K562 (cell line): ENCODE results near the gene RPS6KA2. TPM values are rescaled to one million over a fixed set of nuclear protein-coding genes. Genes with fewer than 3 reads are reported as not detected.

ENCODE experiments used
- ATAC-seq: fragments of 200-7000 bp; cut with Tn5 transposase; 3 replicates; pipeline ENCODE4 v1.9.1; 2020; ENCODE audit warnings: moderate library complexity
- BruUV-seq: library from RNA; stranded (reverse); fragments of 400-500 nt; replicated peaks from 2 replicates; lab custom pipeline; 2021; lab: Mats Ljungman, UMichigan
- CTCF ChIA-PET: fragments of 300-600 bp; formaldehyde crosslinking; extraction: SDS; loops from one replicate; lab custom pipeline; 2021; ENCODE audit warnings: low intra/inter-chr PET ratio; lab: Yijun Ruan, JAX
- POLR2A ChIA-PET: fragments of 300-600, 350-650 bp; sonication (Branson Sonifier 250); formaldehyde crosslinking; extraction: SDS; loops from one replicate; lab custom pipeline; 2021; ENCODE audit warnings: antibody characterized with exemption, inconsistent platforms; lab: Yijun Ruan, JAX
- DNase-seq, 4 experiments: peaks; one replicate each; pipeline versions ENCODE4 v3.0.0 to v3.0.0-alpha.2; 2011 to 2018; ENCODE audit warnings: low spot score in 3 of 4, mixed read lengths in 3 of 4; ENCODE audit errors: extremely low read depth in 1 of 4
- FAIRE-seq: peaks from 2 replicates; lab custom pipeline; 2011; peaks lifted over from hg19 to GRCh38; lab: Jason Lieb, UNC
- H2AFZ ChIP-seq: 2 replicates; pipeline ENCODE4 v1.6.0; 2011; ENCODE audit warnings: low read depth, low read length, control low read depth, inconsistent platforms
- H3K27ac ChIP-seq: fragments of 200-600 bp; 3 replicates; pipeline ENCODE4 v1.8.0; 2011; ENCODE audit warnings: low read depth, mild to moderate bottlenecking, control low read depth, inconsistent platforms, low read length, moderate library complexity, mixed read lengths; ENCODE audit errors: extremely low read depth
- H3K27me3 ChIP-seq, 2 experiments: fragments of 300-600 bp in 1 of 2; 2 replicates in 1 of 2; 3 replicates in 1 of 2; pipeline versions ENCODE4 v1.6.0 to v1.8.0; 2011; ENCODE audit warnings: inconsistent platforms in 2 of 2, low read length in 2 of 2, mild to moderate bottlenecking in 1 of 2, mixed read lengths in 1 of 2, moderate library complexity in 1 of 2; ENCODE audit not compliant: control insufficient read depth in 2 of 2, insufficient read depth in 2 of 2
- H3K36me3 ChIP-seq: fragments of 300-600 bp; 3 replicates; pipeline ENCODE4 v1.8.0; 2011; ENCODE audit warnings: mild to moderate bottlenecking, low read length, inconsistent platforms; ENCODE audit not compliant: control insufficient read depth, insufficient read depth
- H3K4me1 ChIP-seq, 2 experiments: fragments of 200-600 bp in 1 of 2; replicated peaks in 1 of 2; 2 replicates in 1 of 2; 3 replicates in 1 of 2; pipeline versions ENCODE4 v1.5.1 to v1.8.0; 2011; ENCODE audit warnings: inconsistent platforms in 2 of 2, low read length in 2 of 2, mild to moderate bottlenecking in 1 of 2, mixed read lengths in 1 of 2, moderate library complexity in 1 of 2; ENCODE audit not compliant: control insufficient read depth in 2 of 2, insufficient read depth in 2 of 2
- H3K4me2 ChIP-seq: 2 replicates; pipeline ENCODE4 v1.6.1; 2011; ENCODE audit warnings: low read length, control low read depth, inconsistent platforms, mixed read lengths; ENCODE audit not compliant: insufficient read depth
- H3K4me3 ChIP-seq: fragments of 200-600 bp; sonication (generic), shearing (Covaris generic); 2 replicates; pipeline ENCODE4 v1.5.1; 2016; ENCODE audit warnings: control low read depth, inconsistent platforms
- H3K79me2 ChIP-seq: fragments of 200-600 bp; 3 replicates; pipeline ENCODE4 v1.8.0; 2011; ENCODE audit warnings: low read length, inconsistent platforms; ENCODE audit not compliant: control insufficient read depth, insufficient read depth
- H3K9ac ChIP-seq, 2 experiments: 2 replicates each; pipeline versions ENCODE4 v1.6.0 to v1.6.1; 2011; ENCODE audit warnings: low read depth in 2 of 2, low read length in 2 of 2, control low read depth in 1 of 2, inconsistent platforms in 1 of 2, mild to moderate bottlenecking in 1 of 2, mixed read lengths in 1 of 2; ENCODE audit not compliant: insufficient read depth in 1 of 2
- H3K9me1 ChIP-seq: one replicate; pipeline ENCODE4 v1.6.0; 2011; ENCODE audit warnings: inconsistent platforms, mild to moderate bottlenecking, low read length, moderate library complexity; ENCODE audit not compliant: control insufficient read depth, insufficient read depth
- H3K9me3 ChIP-seq: replicated peaks from 2 replicates; pipeline ENCODE4 v1.5.1; 2011; ENCODE audit warnings: low read depth, low read length, inconsistent platforms; ENCODE audit not compliant: control insufficient read depth, insufficient read depth
- H4K20me1 ChIP-seq: replicated peaks from 2 replicates; pipeline ENCODE4 v1.6.1; 2011; ENCODE audit warnings: low read length, inconsistent platforms, mixed read lengths; ENCODE audit not compliant: control insufficient read depth, insufficient read depth
- CTCF ChIP-seq, 3 experiments: IDR thresholded peaks in 2 of 3; conservative IDR thresholded peaks in 1 of 3; 2 replicates each; pipeline ENCODE4 v1.5.1; 2011 to 2012; ENCODE audit warnings: low read length in 3 of 3, mild to moderate bottlenecking in 3 of 3, control low read depth in 2 of 3, improper control_type of control experiment in 1 of 3, inconsistent platforms in 1 of 3, low read depth in 1 of 3, mixed read lengths in 1 of 3, moderate library complexity in 1 of 3; ENCODE audit not compliant: insufficient read depth in 2 of 3
- E4F1 ChIP-seq: fragments of 250-450 bp; sonication (Bioruptor Pico); IDR thresholded peaks from 2 replicates; pipeline ENCODE4 v1.5.0; 2021; ENCODE audit warnings: mild to moderate bottlenecking, borderline replicate concordance
- MCM7 ChIP-seq, 2 experiments: fragments of 450-650 bp; IDR thresholded peaks; 2 replicates each; pipeline ENCODE4 v1.6.1; 2016 to 2018
- USF1 ChIP-seq: sonication (generic); formaldehyde crosslinking; IDR thresholded peaks from 2 replicates; pipeline ENCODE4 v1.9.0; 2022; ENCODE audit warnings: mild to moderate bottlenecking, missing genetic modification reagents
- ZC3H11A ChIP-seq: IDR thresholded peaks from 2 replicates; pipeline ENCODE4 v1.6.1; 2012; ENCODE audit warnings: low read depth, low read length, improper control_type of control experiment
- ZNF384 ChIP-seq: IDR thresholded peaks from 2 replicates; pipeline ENCODE4 v1.6.1; 2012; ENCODE audit warnings: low read depth, low read length, improper control_type of control experiment
- WGBS: fragments of 100-300 bp; shearing (Covaris generic); methylation state at CpG from one replicate; pipeline ENCODE4 v1.1.6; 2016; ENCODE audit warnings: low coverage, mixed read lengths; ENCODE audit not compliant: insufficient coverage; ENCODE audit errors: missing lambda C conversion rate; 5-methylcytosine and 5-hydroxymethylcytosine counted together
- in situ Hi-C: fragments of 300-500 bp; cut with MboI; formaldehyde crosslinking; loops from 4 replicates; pipeline ENCODE4 v1.15.0; 2018; ENCODE audit warnings: inconsistent platforms, mixed read lengths
- intact Hi-C: fragments of 100-400 bp; cut with micrococcal nuclease; formaldehyde crosslinking; loops from 2 replicates; pipeline ENCODE4 v1.14.2; 2022
- polyA plus RNA-seq, 8 experiments: library from polyadenylated mRNA; depleted of rRNA in 4 of 8; stranded (reverse) in 5 of 8; unstranded in 3 of 8; fragments of >200 nt; fragmentation: Nextera tagmentation in 2 of 8; fragmentation: Illumina TruSeq in 1 of 8; extraction: Ambion mirVana in 2 of 8; extraction: Trizol in 1 of 8; gene quantifications; 2 replicates each; pipeline versions ENCODE4 v1.2.1 to v1.2.3, GENCODE V29; 2011 to 2014; ENCODE audit warnings: inconsistent platforms in 1 of 8, missing spikeins in 1 of 8
- total RNA-seq, 7 experiments: library from RNA; depleted of rRNA in 6 of 7; stranded (reverse); fragments of >200 nt in 6 of 7; fragmentation: Illumina TruSeq in 2 of 7; extraction: Trizol in 2 of 7; gene quantifications; 2 replicates each; pipeline versions ENCODE4 v1.2.1 to v1.2.3, GENCODE V29; 2011 to 2021; ENCODE audit warnings: low replicate concordance in 1 of 7

RPS6KA2 gene
- total and polyA plus RNA-seq, 9 of the 15 experiments (the other 6 are each of a cell fraction or from before 2014, with no cell fraction given), result 0.29 to 1.00 (median 0.53) TPM

- no peaks in the 10 kb centered on the region for H3K9me1 ChIP-seq
- BruUV-seq, result no TSS peak
- H3K4me1 ChIP-seq, result peaks cover 0 to 2% of the 10 kb centered on the region in 2 experiments; a peak in 2 of 5 replicates
- H3K4me2 ChIP-seq, result no peak overlapping the region
- ATAC-seq (no peak), DNase-seq (no peak), FAIRE-seq (no peak)
- TF ChIP-seq CTCF (IDR thresholded peaks at IDR 0.05 in 2 of 3, conservative IDR thresholded peaks at IDR 0.05 in 1 of 3; ENCODE audit: insufficient read depth in 2 of 3, low read depth in 1 of 3, low read length in 3 of 3) (no peak), ZNF384 (no peak), E4F1 (CRISPR knock-in tag) (no peak), USF1 (peak; percentile 42; the same call in 1 of the 2 replicates), ZC3H11A (no peak), MCM7 (IDR thresholded peaks at IDR 0.05) (no peak)
- no peak overlapping the region for H2AFZ ChIP-seq
- H3K79me2 ChIP-seq, result no peaks in the 10 kb centered on the region
- no peaks in the 10 kb centered on the region for H3K36me3 ChIP-seq
- ChIA-PET POLR2A (no interaction called here), CTCF (no interaction called here)
- in situ Hi-C loops (no loop called here), intact Hi-C loops (no loop called here)
- WGBS, result 0% methylated on average over 7 of the region's 7 CpGs
- no peaks in the 10 kb centered on the region for H3K9me3 ChIP-seq
- H3K9ac ChIP-seq, result no peak overlapping the region
- H3K27ac ChIP-seq, result no peak overlapping the region
- H4K20me1 ChIP-seq, result peaks cover 2% of the 10 kb centered on the region; the same call in 1 of the 2 replicates
- peaks cover 51 to 88% of the 10 kb centered on the region in 2 experiments for H3K27me3 ChIP-seq
- no peak overlapping the region for H3K4me3 ChIP-seq
Observed at GRCh38 chr6:166500246-166500645, 126.8 kb downstream of the RPS6KA2 start.
